SK-N-MC (cell line): ENCODE measurements around the gene TRPV6.

Experiments used
- EZH2 ChIP-seq: fragments of 200-600 bp; sonication (generic); IDR thresholded peaks from one replicate; pipeline ENCODE4 v1.6.1; 2017; ENCODE audit warnings: antibody characterized with exemption
- POLR2AphosphoS5 ChIP-seq: IDR thresholded peaks from 2 replicates; pipeline ENCODE4 v1.6.1; 2012; ENCODE audit warnings: mild to moderate bottlenecking, low read depth, low read length, borderline replicate concordance

- TF ChIP-seq POLR2AphosphoS5 (no peak), EZH2 (no peak)
These were observed 1.3 kb upstream of the TRPV6 start for GRCh38 chr7:142886866-142887265.
